NCI-H128 (cell line): ENCODE measurements around the gene HVCN1.
"Not testable (repeated sequence)": the region's sequence is repeated elsewhere in the genome, so short reads cannot be mapped to it uniquely, and the experiment has no call there.

Source experiments
- DNase-seq: peaks from one replicate; lab custom pipeline; 2025; ENCODE audit not compliant: unreplicated experiment; lab: John Stamatoyannopoulos, UW

Gene HVCN1, protein sequence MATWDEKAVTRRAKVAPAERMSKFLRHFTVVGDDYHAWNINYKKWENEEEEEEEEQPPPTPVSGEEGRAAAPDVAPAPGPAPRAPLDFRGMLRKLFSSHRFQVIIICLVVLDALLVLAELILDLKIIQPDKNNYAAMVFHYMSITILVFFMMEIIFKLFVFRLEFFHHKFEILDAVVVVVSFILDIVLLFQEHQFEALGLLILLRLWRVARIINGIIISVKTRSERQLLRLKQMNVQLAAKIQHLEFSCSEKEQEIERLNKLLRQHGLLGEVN

DNA sequence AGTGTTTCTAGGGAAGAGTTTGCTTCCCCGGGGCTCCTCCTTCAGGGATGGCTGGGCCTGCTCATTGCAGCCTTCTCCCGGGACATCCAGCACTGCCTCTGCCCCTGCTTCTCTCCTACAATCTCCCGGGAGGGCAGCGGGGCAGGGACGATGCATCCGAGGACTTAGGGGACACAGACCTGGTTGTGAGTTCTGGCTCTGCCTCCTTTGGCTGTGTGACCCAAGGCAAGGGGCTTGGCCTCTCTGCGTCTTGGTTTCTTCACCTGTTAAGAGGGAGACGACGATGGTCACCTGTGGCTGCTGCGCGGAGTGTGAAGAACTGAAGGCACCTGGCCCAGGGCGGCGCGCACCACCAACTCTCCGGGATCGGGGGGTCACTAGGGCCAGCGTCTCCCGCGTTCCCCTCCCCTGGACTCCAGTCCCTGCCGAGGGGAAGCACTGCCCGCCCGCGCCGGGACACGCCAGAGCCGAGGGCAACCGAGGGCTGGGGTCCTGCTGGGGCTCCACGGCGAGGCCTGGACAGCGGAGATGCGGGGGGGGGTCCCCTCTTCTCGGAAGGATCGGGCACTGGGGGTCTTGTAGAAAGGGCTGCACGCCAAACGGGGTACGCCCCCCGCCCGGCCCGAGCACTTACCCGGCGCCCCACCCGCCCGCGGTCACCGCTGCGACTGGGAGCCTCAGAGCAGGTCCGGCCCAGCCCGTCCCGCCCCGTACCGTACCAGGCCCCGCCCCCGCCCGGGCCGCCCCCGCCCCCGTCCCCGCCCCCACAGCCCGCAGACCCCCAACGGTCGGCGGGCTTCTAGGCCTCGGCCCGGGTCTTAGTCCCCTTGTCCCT lies at the start of gene HVCN1:
HVCN1 (minus strand) TSS at position 670 of the 835 bp plus-strand sequence. CDS start 5,870 bp downstream, outside the sequence.
- no peak for DNase-seq

DNA sequence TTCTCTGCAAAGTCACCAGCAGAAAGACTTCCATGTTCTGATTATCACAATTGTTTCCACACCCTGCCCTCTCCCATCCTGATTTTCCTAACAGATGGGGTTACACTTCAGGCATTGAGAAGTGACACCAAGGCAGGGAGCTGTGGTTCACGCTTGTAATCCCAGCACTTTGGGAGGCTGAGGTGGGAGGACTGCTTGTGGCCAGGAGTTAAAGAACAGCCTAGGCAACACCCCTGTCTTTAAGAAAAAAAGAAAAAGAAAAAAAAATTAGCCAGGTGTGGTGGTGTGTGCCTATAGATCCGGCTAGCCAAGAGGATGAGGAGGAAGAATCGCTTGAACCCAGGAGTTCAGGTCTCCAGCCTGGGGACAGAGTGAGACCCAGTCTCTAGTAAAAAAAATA lies 48.6 kb upstream of the HVCN1 start:
- no peak for DNase-seq

DNA sequence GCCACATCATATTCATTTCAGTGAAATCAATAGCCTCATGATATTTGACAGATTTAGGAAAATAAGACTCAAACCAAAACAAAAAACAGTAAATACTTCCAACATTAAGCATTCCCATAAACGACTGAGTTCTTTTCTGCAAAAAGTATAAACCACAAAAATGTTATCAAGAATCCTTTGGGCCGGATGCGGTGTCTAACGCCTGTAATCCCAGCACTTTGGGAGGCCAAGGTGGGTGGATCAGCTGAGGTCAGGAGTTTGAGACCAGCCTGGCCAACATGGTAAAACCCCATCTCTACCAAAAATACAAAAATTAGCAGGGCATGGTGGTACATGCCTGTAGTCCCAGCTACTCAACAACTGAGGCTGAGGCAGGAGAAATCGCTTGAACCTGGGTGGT lies 48.1 kb upstream of the HVCN1 start:
- not testable (repeated sequence) for DNase-seq

DNA sequence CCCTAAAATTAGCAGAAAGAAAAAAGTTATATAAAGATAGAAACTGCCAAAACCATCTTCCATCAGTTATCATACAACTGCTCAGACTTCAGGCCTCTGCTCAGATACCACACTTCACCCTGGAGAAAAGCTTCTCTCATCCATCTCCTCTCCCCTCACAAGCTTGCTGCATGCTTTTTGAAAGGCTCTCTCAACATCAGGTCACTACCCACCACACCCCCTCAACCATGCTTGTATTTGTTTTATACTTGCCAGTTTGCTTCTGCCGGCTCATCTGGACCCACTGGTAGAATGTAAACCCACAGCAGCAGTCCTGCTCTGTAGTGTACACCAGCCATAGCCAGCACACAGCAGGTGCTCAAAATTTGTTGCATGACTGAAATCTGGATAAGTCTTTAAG lies 45.0 kb upstream of the HVCN1 start:
- DNase-seq = no peak

DNA sequence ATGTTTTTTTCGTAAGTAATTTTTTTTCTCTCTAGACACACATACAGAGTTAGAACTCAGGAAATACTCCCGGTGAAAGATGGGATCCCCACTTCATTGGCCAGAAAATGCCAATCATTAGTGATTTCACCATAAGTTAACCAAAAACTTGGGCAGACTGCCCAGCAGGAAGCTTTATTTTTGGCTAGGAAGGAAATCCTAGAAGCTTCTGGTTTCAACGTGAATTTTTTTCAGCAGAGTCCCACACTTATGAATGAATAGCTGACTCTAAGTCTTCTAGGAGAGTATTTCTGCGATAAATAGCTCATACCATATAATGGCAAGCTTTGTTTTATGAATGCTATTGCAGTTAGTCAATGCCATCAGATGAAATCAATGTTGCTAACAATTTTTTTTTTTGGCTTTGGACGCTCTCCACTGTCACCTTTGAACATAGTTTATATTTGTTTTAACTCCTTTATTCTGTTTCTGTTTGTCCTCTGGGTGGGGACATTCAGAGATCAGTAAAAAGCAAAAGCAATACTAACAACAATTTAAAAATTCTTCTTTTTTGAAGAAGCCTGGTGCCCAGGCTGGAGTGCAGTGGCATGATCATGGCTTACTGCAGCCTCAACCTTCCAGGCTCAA lies 44.3 kb upstream of the HVCN1 start:
- DNase-seq = no peak

DNA sequence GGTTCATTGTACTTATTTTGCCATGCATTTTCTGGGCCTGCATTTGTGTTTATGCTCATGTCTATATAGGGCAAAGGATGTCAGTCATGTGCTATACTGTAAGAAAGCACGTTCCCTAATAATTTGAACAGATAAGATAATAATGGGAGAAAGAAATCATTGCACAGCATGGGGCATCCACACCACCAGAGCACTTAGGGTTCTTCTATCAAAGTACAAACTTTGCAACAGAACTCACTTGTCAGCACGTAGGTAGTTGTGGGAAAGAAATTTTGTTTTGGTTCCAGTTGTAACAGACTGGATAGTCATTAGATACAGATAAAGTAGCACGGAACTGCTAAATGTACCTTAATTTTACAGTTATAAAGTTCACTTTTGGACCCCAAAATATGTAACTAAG lies 43.7 kb upstream of the HVCN1 start:
- no peak for DNase-seq

DNA sequence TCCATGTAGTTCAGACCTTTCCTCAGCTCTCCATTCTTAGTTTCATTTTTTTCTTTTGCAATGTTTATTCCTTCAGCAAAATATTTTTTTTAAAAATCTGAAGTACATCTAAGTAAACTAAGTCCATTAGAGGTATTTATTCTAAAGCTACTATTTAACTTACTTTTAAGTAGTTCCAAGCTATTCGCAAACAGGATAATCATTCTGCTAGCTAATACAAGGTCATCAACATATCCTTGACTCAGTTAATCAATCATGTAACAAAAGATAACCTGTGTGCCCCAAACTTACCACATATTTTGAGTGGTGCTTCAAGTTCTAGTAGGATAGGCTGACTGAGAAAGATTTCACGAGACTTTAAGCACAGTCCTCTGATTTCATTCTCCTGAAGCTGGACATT lies 42.6 kb upstream of the HVCN1 start:
- DNase-seq = no peak

DNA sequence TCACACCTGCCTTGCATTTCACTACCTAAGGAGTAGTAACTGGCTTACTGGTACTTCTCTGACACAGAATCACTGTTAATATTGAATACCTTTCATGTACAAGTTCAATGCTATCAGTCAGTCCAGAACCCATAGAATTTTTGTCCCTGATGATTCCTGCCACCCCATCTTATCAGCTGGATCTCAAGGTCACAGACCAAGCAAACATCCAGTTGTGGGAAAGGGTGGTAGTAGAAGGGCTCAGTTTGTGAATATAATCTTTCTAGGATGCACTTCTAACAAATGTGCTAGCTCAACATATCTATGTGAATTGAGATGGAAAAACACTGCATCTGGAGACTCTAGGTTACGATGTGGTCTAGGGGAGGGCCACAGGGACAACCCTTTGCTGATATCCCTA lies 39.7 kb upstream of the HVCN1 start:
- no peak for DNase-seq

DNA sequence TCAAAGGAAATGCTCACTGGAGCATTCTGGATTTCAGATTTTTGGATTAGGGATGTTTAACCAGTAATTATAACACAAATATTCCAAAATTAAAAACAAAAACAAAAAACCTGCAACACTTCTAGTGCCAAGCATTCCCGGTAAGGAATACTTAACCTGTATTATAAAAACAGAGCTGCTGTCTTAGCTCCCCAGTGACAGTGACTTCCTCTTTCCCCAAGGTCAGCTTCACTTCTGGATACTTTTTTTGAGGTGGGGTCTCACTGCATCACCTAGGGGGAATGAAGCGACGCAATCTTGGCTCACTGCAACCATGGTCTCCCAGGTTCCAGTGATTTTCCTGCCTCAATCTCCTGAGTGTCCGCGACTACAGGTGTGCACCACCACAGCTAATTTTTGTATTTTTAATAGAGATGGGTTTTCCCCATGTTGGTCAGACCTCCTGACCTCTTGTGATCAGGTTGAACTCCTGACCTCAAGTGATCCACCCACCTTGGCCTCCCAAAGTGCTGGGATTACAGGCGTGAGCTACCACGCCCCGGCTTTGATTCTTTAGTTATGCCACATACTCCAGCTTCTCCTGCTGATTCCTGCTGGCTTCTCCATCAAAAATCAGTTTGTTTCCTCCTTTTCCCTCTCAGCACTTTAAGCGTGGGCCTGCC lies 37.9 kb upstream of the HVCN1 start:
- DNase-seq = no peak

DNA sequence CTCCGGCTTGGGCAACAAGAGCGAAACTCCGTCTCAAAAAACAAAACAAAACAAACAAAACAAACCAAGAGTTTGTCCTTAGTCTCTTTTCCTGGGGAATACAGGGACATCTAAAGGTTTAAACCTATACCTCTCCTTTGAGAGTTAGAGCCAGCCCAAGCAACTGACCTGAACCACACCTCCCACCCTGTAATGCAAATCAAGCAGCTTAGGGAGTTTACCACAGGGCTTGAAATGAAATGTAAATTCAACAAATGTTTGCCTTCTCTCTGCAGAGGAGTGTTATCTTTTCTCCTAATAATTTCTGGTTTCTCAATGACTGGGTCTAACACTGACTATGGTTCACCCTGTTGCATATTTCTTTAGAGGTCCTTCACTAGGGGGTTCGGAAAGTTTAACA lies 37.1 kb upstream of the HVCN1 start:
- DNase-seq = no peak

DNA sequence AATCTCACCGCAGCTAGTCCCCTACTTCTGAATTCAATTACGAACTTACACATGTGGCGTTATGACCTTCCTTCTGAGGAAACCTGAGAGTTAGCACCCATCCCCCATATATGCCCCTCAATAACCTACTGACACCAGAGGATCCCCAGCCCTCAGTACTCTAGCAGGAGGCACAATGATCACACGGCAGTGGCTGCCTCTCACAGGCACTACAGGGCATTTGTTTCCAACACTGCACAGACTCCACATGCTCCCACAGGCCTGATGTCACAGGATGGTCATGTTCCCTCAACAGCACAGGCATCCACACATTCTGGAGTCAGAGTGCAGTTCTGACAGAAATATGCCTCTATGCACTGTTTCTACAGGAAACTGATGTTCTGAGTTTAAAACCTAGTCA lies 36.4 kb upstream of the HVCN1 start:
- no peak for DNase-seq

DNA sequence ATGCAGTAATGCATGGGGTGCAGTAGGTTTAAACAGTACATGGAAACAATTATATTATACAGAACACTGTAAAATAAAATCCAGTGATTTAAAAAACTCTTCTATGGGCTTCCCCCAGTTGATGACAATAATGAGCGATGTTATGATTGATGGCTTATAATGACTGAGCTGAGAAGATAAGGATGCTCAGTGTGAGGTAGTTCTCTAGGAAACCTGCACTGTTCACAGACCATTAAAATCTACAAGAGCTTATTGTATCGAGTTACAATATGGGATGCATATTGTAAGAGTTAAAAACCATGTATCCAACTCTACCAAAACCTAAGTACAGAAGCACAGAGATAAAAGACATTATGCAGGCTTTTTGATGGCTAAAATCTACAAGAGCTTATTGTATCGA lies 34.0 kb upstream of the HVCN1 start:
- DNase-seq = peak; percentile 23

DNA sequence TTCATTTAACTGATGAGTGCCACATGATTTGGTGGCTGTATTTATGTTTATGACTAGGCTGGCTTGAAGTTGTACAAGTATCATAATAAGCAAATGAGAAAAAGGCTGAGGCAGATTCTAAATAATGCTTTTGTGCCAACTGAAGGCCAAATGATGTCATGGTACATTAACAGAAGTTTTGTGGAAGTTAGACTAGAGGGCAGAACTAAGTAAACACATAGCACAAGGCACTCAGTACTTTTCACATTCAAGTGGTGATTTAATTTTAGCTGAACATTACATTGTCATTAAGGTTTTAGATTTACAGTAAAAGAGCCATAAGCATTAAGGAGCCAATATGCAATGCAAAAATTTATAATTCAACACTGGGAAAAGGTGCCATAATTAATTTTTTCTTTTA lies 32.7 kb upstream of the HVCN1 start:
- DNase-seq = no peak

DNA sequence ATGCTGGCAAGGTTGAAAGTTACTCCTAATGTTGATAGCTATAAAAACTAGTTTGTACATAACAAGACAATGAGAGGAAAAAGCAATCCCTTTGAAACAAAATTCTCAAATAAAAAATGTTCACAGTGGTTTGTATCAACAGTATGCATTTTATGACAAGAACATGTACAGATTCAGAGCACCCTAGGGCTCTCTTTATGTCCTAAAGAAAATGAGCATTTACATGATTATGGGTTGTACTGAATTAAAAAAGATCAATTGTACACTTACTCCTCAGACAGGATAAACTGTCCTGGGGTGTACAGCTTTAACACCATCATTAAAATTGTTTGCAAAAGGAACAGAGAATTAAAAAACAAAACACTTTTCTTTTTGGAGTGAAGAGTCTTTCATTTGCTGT lies 31.6 kb upstream of the HVCN1 start:
- DNase-seq = no peak

DNA sequence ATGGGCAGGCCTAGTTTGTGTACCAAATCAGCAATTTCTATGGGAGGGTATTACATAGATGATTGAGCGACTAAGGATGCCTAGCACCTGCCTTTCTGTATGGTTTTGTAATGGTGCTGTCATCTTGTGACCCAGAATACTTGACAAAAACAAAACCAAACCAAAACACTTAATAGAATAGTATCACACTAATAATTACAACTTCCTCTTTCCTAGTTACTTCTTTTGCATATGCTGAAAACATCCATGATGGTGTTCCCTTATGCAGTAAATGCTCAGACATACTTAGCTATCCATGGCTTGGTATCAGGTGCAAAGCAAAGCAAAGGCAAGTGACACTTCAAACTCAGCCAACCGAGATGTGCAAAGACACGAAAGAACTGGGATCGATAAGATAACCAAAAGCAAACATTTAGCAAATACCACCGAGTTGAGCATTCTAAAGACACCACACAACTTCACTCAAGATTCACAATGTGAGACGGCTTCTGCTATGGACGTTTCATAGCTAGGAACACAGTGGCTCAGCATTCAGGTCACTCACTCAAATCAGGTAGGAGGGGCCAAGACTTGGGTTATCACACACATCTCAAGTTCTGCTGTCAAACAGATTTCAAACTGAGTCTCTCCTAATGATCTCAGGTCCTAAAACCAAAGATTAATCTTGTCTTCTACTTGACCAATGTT lies 29.4 kb upstream of the HVCN1 start:
- DNase-seq = no peak

DNA sequence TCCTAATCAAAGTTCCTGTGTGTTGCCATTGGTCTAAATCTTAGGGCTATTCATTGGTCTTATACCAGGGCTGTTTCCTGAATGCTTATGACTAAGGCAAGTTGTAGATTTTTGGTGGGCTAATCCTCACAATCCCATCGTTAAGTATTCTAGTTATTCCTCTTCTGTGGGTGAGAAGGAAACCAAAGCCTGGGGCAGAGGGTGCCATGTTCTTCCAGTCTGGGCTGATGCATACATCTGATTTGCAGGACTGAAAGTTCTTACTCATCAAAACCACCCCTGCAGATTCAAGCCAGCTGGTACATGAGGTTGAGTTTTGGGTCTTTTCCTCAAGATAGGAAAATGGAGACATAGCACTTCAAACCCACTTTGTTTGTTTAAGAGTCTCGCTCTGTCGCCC lies 28.1 kb upstream of the HVCN1 start:
- no peak for DNase-seq

DNA sequence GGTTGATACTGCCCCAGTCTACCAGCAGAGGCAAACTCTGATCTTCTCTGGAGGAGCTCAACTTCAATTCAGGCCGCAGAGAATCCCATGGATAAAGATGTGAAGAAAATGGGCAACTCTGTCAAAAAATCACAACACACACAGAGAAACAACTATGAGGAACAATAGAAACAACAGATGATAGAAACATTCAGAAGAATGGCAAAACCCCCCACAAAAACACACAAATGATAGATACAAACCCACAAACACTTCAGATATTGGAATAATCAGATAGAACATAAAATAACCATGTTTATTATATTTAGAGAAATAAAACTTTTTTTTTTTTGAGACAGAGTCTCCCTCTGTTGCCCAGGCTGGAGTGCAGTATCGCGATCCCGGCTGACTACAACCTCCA lies 20.0 kb upstream of the HVCN1 start:
- DNase-seq = no peak

DNA sequence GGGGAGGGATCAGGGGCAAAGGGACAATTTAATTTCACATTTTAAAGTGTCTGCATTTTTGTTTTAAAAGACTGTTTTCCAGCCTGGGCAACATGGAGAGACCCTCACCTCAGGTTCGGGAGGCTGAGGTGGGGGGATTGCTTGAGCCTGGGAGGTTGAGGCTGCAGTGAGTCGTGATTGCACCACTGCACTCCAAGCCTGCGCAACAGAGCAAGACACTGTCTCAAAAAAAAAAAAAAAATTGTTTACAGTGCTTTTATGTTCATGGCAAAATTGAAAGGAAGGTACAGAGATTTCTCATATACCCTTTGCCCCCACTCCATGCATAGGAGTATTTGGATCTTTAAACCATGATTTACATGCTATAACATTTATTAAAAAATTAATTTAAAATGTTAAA lies 16.4 kb upstream of the HVCN1 start:
- DNase-seq = no peak

DNA sequence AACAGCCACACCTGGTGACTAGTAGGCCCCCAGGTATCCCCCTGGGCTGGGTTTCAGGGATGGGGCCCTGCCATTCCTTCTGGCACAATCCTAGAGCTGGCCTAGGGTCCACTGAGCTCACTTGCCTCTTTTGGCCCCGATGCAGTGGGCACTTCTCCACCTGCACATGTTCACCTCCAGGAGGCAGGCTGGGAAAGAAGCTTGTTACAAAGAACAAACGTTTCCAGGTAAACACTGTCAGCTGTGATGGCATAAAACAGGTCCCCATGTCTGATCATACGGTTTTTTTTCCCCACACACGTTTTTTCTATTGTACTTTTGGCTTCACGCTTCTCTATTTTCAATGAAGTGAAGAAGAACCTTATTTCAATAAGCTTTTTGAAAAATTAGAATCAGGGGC lies 15.8 kb upstream of the HVCN1 start:
- DNase-seq = no peak

DNA sequence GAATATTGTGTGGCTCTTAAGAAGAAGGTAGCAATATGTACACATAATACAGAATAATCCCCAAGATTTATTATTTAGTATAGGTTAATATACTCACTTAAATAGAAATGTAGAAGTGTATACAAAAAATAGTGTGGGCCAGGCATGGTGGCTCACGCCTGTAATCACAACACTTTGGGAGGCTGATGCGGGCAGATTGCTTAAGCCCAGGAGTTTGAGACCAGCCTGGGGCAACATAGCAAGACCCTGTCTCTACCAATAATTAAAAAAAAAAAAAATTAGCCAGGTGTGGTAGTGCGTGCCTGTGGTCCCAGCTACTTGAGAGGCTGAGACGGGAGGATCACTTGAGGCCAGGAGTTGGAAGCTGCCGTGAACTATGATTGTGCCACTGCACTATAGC lies 15.3 kb upstream of the HVCN1 start:
- DNase-seq = no peak

DNA sequence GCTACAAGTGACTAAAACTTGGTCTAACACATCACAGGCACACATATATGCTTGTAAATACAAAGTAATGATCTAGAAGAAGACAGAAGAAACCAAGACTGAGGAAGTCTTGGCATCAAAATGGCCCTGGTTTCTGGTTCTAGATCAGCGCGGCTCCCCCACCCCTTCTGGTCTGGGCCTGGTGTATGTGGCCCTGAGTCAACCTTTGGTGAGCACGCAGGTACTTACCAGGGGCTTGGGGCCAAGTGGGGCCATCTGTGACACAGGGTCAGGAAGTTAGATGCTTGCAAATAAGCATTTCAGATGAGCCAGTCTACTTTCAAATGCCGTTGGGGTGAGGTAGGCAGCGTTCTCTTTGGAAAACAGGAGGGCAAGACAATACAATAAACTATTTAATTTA lies 13.2 kb upstream of the HVCN1 start:
- no peak for DNase-seq
